Left colon (tissue), 2 donors: ENCODE data around the gene CNP. TPM values are rescaled to one million over a fixed set of nuclear protein-coding genes. Genes with fewer than 3 reads are reported as not detected.
"Not testable (repeated sequence)": the region's sequence is repeated elsewhere in the genome, so short reads cannot be mapped to it uniquely, and the experiment has no call there.

Experiments
- ATAC-seq: fragments of 200-7000 bp; cut with Tn5 transposase; one replicate; pipeline ENCODE4 v1.9.1; 2020; ENCODE audit warnings: mild to moderate bottlenecking, moderate library complexity
- DNase-seq, 2 donors: peaks; one replicate each; pipeline ENCODE4 v3.0.0-alpha.2; 2020
- intact Hi-C, 2 donors: fragments of 100-400 bp; cut with DNase I in 1 of 2; cut with micrococcal nuclease in 1 of 2; formaldehyde crosslinking; loops; one replicate each; pipeline versions ENCODE4 v1.11.2 to v1.14.0; 2022; cut with DNase I, micrococcal nuclease
- long read RNA-seq: library from polyadenylated mRNA; unstranded; transcript quantifications from one replicate; pipeline ENCODE4 v2.0.0, GENCODE V29; 2021
- total RNA-seq, 2 donors: library from RNA; stranded (reverse); fragmentation: NEBNext Ultra II Directional; extraction: Animal tissue kit (Norgen Biotek cat#: 25700); gene quantifications; one replicate each; pipeline ENCODE4 v1.2.1, GENCODE V29; 2021
- donor health status: DM: no; HTN: no; CAD: no.
- donor health status: DM: yes; HTN: yes; CAD: no.

CNP gene
- 10 to 100 TPM; 45.6 to 53.6 TPM for total RNA-seq
- long read RNA-seq, full-length matches to known transcripts = 64 of 78 reads
- long read RNA-seq, partial matches to known transcripts = 13 of 78 reads
- long read RNA-seq, other reads (novel, unspliced or antisense) = 1 of 78 reads

GRCh38 chr17:41966463-41967140 lies at the start of gene CNP:
TSS of gene CNP (plus strand) at chr17:41966795. CDS start at chr17:41966885, 90 bp downstream.
- DNase-seq (peak; percentile 89 to 95), ATAC-seq (peak; percentile 88)
- intact Hi-C loops = loop anchor here in 1 of 2 donors (10.0 kb wide), 1 partner anchor 148 kb away; the partner anchor contains the start of gene DHX58

DNA sequence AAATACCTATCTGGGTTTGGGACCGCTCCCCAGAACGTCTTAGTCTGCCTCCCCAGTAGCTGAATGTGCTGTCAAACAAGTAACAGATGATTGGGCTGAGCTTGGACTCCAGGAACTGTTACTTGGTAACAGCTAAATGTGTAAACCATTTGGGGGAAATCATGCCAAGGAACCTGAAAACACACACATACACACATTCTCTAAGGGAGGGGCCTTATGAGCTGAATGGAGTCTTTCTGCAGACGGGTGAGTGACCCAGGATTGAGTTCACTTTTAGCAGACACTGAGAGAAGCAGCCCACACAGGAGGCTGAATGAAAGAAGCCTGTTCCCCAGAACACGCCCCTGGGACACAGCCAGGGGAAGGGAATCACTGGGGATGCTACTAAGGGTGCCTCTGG lies 49.4 kb upstream of the CNP start:
- ATAC-seq (no peak), DNase-seq (no peak)
- intact Hi-C loops = no loop called here

GRCh38 chr17:41917679-41918313 lies 48.8 kb upstream of the CNP start:
- ATAC-seq = peak; percentile 34
- DNase-seq = peak; percentile 64 to 78
- intact Hi-C loops = no loop called here

GRCh38 chr17:41918314-41919164 lies 48.1 kb upstream of the CNP start, which contains the start of gene ACLY:
TSS of gene ACLY (minus strand) at chr17:41918951. CDS start at chr17:41913873, 5,078 bp downstream.
- intact Hi-C loops = no loop called here
- DNase-seq = peak; percentile 97
- ATAC-seq = peak; percentile 94

DNA sequence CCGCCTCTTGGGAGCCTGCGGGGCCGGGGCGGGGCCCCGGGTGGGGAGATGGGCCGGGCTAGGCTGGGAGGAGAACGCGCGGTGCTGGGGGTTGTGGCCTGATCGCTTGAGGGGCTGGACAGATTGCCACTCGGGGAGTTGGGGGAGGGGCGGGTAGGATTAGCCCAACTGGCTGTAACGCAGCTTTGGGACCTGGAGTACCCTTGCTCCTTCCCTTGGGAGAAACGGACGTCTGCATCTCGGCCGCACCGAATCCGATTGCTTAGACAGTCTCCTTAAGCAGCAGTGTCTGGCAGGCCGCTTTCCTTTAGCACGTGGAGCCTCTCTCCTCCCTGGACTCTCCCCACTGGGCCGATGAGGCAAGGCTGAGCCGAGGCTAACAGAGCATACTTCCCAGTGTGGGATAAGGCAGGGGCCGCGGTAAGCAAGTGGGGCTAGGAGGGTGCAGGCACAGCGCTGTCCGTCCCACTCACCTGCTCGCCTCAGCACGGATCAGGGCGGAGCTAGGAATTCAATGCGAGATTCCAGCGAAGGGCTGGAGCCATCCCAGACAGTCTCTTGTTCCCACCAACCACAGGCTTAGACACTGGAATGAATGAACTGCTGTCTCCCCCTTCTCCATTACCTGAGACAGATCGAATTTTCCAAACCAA lies 47.3 kb upstream of the CNP start:
- ATAC-seq = peak; percentile 49
- intact Hi-C loops = no loop called here
- DNase-seq = no peak

DNA sequence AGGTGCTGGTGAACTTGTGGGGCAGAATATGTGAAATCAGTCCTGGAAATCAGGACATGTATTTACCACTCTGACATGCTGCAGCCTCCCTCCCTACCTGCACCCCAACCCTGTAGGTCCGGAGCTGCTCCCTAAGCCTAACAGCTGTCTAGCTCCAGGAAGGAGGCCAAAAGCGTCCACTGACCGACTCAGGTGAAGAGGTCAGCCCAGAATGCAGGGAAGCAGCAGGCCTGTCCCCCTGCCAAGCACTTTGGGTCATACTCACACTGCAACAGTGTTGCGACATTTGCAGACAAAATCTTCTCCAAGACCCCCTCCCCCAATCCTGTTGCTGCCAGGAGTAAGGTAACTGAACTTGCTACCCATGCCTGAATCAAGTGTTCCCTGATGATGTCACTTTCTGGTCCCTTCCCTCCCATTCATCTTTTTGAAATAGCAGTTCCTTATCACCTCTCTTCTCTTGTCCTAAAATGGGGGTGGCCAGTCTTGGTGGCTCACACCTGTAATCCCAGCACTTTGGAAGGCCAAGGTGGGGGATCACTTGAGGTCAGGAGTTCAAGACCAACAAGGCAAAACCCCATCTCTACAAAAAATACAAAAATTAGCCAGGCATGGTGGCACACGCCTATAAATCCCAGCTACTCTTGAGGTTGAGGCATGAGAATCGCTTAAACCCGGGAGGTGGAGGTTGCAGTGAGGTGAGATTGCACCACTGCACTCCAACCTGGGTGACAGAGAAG lies 46.6 kb upstream of the CNP start:
- ATAC-seq (no peak), DNase-seq (peak in 1 of 2 donors; percentile 45)
- intact Hi-C loops = no loop called here

- no peak for DNase-seq
- intact Hi-C loops = no loop called here
- ATAC-seq = no peak
These were observed 46.0 kb upstream of the CNP start for GRCh38 chr17:41920580-41920955.

GRCh38 chr17:41925991-41926590 lies 40.5 kb upstream of the CNP start:
- DNase-seq = peak in 1 of 2 donors; percentile 41
- peak; percentile 11 for ATAC-seq
- intact Hi-C loops = no loop called here

DNA sequence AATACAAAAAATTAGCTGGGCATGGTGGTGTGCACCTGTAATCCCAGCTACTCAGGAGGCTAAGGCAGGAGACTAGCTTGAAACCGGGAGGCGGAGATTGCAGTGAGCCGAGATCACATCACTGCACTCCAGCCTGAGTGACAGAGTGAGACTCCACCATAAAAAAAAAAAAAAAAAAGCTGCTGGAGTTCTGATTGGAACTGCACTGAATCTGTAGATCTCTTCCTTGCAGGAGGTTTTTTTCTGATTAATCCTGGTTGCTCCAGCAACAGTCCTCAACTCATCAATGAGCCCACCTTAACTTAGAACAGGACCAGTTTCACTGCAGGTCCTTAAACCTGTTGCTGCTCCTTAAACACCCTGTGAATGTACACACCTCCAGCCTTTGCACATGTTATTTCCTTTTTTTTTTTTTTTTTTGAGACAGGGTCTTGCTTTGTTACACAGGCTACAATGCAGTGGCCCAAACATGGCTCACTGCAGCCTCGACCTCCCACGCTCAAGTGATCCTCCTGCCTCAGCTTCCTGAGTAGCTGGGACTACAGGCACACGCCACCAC lies 37.8 kb upstream of the CNP start:
- DNase-seq = no peak
- no peak for ATAC-seq
- intact Hi-C loops = no loop called here

DNA sequence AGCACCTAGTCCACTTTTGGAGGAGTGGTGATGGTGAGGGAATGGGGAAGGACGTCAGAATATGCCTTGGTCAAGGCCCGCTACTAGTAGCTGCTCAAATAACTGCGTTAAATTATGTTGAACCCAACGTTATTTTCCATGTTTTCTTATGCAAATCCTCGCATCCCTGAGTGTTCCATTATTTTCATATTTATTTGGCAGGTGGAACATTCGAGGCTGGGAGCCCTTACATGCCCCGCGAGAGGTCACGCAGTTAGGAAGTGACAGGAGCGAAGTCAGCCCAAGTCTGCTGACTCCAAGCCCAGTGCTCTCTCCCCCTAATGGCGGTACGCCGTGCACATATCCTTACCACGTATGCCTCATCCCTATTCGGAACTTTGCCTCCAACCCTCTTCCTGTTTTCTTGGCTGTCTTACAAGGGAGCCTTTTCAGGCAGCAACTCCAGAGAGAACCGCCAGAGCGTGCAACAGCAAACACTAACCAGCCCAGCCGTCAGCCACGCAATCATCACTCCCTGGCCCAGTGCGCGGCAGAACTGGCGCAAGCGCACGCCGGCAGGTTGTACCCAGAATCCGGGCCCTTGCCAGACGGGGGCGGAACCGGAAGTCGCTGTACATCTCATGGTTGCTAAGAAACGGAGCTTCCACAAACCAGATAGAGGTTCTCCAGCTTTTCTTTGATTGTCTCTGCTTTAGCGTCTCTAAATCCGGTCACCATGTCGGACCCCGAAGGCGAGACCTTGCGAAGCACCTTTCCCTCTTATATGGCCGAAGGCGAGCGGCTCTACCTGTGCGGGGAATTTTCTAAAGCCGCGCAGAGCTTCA lies 36.4 kb upstream of the CNP start, which contains the start of gene ODAD4:
Gene ODAD4, plus strand, starts transcription at position 609 of the 824 bp plus-strand sequence. Its CDS starts 107 bp downstream, at position 716.
- ATAC-seq (peak; percentile 97), DNase-seq (peak; percentile 97 to 98)
- intact Hi-C loops = no loop called here

DNA sequence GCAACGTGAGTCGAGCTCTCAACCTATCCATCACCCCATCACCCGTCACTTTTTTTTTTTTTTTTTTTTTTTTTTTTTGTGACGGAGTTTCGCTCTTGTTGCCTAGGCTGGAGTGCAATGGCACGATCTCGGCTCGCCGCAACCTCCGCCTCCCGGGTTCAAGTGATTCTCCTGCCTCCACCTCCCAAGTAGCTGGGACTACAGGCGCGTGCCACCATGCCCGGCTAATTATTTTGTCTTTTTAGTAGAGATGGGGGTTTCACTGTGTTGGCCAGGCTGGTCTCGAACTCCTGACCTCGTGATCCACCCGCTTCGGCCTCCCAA lies 35.8 kb upstream of the CNP start:
- peak; percentile 15 for ATAC-seq

GRCh38 chr17:41931715-41932114 lies 34.9 kb upstream of the CNP start:
- ATAC-seq, DNase-seq, intact Hi-C loops: not testable (repeated sequence)

More for the DNA sequence above, 35.8 kb upstream of the CNP start:
- intact Hi-C loops, DNase-seq: not testable (repeated sequence)

GRCh38 chr17:41932816-41933389 lies 33.7 kb upstream of the CNP start:
- intact Hi-C loops = no loop called here
- DNase-seq (no peak), ATAC-seq (no peak)

GRCh38 chr17:41935641-41936040 lies 31.0 kb upstream of the CNP start:
- no peak for DNase-seq
- ATAC-seq = no peak

GRCh38 chr17:41937970-41938954 lies 28.3 kb upstream of the CNP start:
- DNase-seq (no peak), ATAC-seq (no peak)
- intact Hi-C loops = no loop called here

More at GRCh38 chr17:41935641-41936040, 31.0 kb upstream of the CNP start:
- intact Hi-C loops = no loop called here
